Kidney tubule cell (primary cell): ENCODE measurements around the gene PLA2G12B.

ENCODE experiments used
- DNase-seq: peaks from one replicate; pipeline ENCODE4 v3.0.0-alpha.2; 2018; ENCODE audit warnings: low spot score

Gene PLA2G12B

GRCh38 chr10:72890086-72890485 lies 64.5 kb downstream of the PLA2G12B start:
- no peak for DNase-seq

DNA sequence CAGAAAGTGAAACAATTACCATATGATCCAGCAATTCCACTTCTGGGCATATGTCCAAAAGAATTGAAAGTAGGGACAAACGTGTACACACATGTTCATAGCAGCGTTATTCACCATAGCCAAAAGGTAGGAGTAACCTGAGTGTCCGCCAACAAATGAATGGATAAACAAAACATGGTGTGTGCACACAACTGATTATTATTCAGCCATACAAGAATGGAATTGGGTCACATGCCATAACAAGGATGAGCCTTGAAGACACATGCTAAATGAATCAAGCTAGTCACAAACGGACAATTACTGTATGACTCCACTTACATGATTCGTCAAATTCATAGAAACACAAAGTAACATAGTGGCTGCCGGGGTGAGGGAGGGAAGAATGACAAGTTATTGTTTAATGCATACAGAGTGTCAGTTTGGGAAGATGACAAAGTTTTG lies 65.2 kb downstream of the PLA2G12B start:
- DNase-seq, result peak; percentile 11

DNA sequence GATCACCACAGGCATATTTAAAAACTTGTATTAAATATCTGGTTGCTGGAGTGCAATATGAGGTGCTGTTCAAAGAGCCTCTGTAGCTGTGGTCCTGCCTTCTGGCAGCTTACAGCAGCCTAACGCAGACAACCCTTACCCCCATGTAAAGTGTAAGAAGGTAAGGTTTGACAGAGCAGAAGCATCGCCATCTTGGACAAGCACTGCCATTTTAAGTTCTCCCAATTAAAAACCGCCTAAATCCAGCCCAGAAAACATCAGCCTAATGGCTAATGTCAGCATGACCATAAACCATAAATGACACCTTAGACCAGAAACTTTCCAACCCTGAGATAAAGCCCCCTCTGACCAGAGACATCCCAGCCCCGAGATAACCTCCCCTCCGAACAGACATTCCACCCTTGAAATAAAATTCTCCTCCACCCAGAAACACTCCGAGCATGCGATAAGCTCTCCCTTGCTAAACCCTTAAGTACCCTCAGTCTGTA lies 66.4 kb downstream of the PLA2G12B start:
- DNase-seq, result no peak

GRCh38 chr10:72887043-72887442 lies 67.6 kb downstream of the PLA2G12B start:
- peak; percentile 34 for DNase-seq

DNA sequence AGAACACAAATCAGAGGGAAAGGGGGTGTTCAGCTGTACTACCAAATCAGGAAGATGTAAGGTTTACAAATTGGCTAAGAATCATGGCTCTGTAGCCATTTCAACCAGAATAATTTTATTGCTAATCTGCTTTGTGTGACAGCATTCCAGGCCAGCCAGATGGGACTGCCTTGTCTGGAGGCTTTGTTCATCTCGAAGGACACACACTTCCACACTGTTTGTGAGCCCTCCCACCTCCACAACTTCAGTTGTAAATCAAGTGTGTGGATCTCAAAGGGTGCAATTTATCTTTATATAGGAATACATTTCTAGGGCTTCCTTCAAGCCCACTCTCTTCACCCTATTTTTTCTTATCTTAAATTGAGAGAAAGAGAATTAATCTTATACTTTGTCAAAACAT lies 68.0 kb downstream of the PLA2G12B start:
- DNase-seq, result no peak

GRCh38 chr10:72885953-72886352 lies 68.7 kb downstream of the PLA2G12B start:
- no peak for DNase-seq
